ENCODE results near the gene DUSP9. TPM values are rescaled to one million over a fixed set of nuclear protein-coding genes. Genes with fewer than 3 reads are reported as not detected.

Gene DUSP9
- polyA plus RNA-seq, 4 donors, result 2.7 to 52.1 (median 44.9) TPM

Other genes with a start within 250 kb of the DUSP9 start
- not detected for gene PNMA6E, start 245.9 kb upstream of the DUSP9 start, polyA plus RNA-seq (ENCODE audit: insufficient read length in 4 of 4)
- 1 to 10 TPM in 2 of 4 donors, under 1 TPM in 2; 0.31 to 1.2 (median 0.90) TPM for gene ZFP92, start 235.7 kb upstream of the DUSP9 start, polyA plus RNA-seq (ENCODE audit: insufficient read length in 4 of 4)
- under 1 TPM; 0.14 to 0.53 (median 0.35) TPM for gene TREX2, start 201.1 kb upstream of the DUSP9 start, polyA plus RNA-seq (ENCODE audit: insufficient read length in 4 of 4)
- 10 to 100 TPM; 20.5 to 25.8 (median 25.5) TPM for gene HAUS7, start 176.6 kb upstream of the DUSP9 start, polyA plus RNA-seq (ENCODE audit: insufficient read length in 4 of 4)
- 100 to 1,000 TPM; 114 to 218 (median 181) TPM for gene BGN, start 152.2 kb upstream of the DUSP9 start, polyA plus RNA-seq (ENCODE audit: insufficient read length in 4 of 4)
- gene ATP2B3, start 129.6 kb upstream of the DUSP9 start, polyA plus RNA-seq (ENCODE audit: insufficient read length in 4 of 4), result under 1 TPM; 0.10 to 0.32 (median 0.22) TPM
- gene CCNQ, start 48.1 kb upstream of the DUSP9 start, polyA plus RNA-seq (ENCODE audit: insufficient read length in 4 of 4), result 10 to 100 TPM; 13.5 to 20.7 (median 17.9) TPM
- 10 to 100 TPM in 1 of 4 donors, 1 to 10 TPM in 3; 1.7 to 10.1 (median 7.8) TPM for gene PNCK, start 26.6 kb downstream of the DUSP9 start, polyA plus RNA-seq (ENCODE audit: insufficient read length in 4 of 4)
- 10 to 100 TPM; 16.8 to 64.5 (median 46.2) TPM for gene SLC6A8, start 40.7 kb downstream of the DUSP9 start, polyA plus RNA-seq (ENCODE audit: insufficient read length in 4 of 4)
- gene BCAP31, start 77.2 kb downstream of the DUSP9 start, polyA plus RNA-seq (ENCODE audit: insufficient read length in 4 of 4), result 100 to 1,000 TPM; 100 to 199 (median 181) TPM
- 1 to 10 TPM; 7.0 to 9.6 (median 8.0) TPM for gene ABCD1, start 77.7 kb downstream of the DUSP9 start, polyA plus RNA-seq (ENCODE audit: insufficient read length in 4 of 4)
- 1 to 10 TPM in 3 of 4 donors, under 1 TPM in 1; 0.76 to 2.1 (median 1.5) TPM for gene PLXNB3, start 117.0 kb downstream of the DUSP9 start, polyA plus RNA-seq (ENCODE audit: insufficient read length in 4 of 4)
- gene SRPK3, start 133.8 kb downstream of the DUSP9 start, polyA plus RNA-seq (ENCODE audit: insufficient read length in 4 of 4), result 1 to 10 TPM in 3 of 4 donors, under 1 TPM in 1; 0.65 to 6.7 (median 1.9) TPM
- gene IDH3G, start 147.2 kb downstream of the DUSP9 start, polyA plus RNA-seq (ENCODE audit: insufficient read length in 4 of 4), result 10 to 100 TPM; 59.4 to 95.2 (median 71.3) TPM
- 100 to 1,000 TPM; 133 to 167 (median 150) TPM for gene SSR4, start 147.5 kb downstream of the DUSP9 start, polyA plus RNA-seq (ENCODE audit: insufficient read length in 4 of 4)
- gene PDZD4, start 183.3 kb downstream of the DUSP9 start, polyA plus RNA-seq (ENCODE audit: insufficient read length in 4 of 4), result 10 to 100 TPM in 2 of 4 donors, 1 to 10 TPM in 2; 6.9 to 13.7 (median 9.6) TPM
- 10 to 100 TPM in 3 of 4 donors, 1 to 10 TPM in 1; 1.9 to 67.6 (median 44.6) TPM for gene L1CAM, start 239.0 kb downstream of the DUSP9 start, polyA plus RNA-seq (ENCODE audit: insufficient read length in 4 of 4)